Measurements from ENCODE around the gene SOX8.
"Not testable (repeated sequence)": the region's sequence is repeated elsewhere in the genome, so short reads cannot be mapped to it uniquely, and the experiment has no call there.

Gene SOX8

DNA sequence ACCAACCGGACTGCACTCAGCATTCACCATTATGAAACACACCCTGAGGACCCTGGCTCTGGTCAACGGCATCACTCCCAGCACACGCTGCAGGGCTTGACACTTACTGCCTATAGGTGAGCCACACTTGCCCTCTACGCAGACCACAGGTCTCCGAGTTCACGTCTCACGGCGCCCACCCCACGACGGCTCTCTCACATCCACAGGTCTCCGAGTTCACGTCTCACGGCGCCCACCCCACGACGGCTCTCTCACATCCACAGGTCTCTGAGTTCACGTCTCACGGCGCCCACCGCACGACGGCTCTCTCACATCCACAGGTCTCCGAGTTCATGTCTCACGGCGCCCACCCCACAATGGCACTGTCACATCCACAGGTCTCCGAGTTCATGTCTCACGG, 25.8 kb upstream of the SOX8 start:
- DNase-seq, result not testable (repeated sequence)

DNA sequence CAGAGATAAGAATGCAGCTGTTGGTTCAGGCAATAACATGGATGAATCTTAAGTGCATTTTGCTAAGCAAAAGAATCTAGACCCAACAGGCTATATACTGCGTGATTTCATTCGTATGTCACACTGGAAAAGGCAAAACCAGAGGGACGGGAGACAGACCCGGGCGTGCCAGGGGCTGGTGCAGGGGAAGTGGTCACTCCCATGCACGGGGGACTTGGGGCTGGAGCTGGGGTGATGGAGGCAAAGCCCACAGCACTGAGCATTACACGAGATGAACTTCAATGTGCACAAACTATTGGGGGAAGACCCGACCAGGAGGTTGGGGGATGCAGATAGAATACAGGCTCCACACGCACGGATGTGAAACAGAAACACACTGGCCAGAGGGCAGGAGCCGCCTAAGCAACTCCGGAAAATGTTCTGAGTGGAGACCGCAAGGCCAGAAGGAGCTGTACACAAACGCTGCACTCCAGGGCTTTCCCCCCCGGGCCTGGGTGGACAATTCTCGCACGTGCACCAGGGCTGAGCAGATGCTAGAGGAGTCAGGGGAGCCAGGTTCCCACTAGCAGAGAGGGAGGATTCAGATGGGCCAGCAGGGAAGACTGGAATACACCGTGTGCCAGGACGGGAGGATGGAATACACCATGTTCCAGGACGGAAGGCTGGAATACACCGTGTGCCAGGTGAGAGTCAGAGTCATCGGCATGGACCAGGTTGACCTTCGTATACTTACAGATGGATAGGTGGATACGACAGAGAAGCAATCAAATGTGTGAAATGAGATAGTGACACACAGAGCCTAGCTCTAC, 22.1 kb upstream of the SOX8 start:
- DNase-seq, result no peak

DNA sequence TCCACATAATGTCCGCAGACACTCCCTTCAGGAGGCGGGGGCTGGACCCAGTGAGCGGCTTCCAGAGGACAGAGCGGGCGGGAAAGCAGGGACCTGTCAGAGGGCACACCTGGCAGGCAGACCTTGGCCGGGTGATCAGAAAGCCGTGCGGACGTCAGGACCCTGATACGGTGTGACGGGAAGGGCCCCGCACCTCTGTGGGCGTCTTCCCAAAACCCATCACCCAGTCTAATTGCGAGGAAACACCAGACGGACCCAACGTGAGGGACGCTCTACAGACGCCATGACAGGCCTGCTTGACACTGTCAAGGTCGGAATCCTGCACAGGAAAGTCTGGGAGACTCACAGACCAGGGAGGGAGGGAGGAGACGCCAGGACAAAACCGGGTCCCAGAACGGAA, 19.2 kb upstream of the SOX8 start:
- DNase-seq, result no peak

DNA sequence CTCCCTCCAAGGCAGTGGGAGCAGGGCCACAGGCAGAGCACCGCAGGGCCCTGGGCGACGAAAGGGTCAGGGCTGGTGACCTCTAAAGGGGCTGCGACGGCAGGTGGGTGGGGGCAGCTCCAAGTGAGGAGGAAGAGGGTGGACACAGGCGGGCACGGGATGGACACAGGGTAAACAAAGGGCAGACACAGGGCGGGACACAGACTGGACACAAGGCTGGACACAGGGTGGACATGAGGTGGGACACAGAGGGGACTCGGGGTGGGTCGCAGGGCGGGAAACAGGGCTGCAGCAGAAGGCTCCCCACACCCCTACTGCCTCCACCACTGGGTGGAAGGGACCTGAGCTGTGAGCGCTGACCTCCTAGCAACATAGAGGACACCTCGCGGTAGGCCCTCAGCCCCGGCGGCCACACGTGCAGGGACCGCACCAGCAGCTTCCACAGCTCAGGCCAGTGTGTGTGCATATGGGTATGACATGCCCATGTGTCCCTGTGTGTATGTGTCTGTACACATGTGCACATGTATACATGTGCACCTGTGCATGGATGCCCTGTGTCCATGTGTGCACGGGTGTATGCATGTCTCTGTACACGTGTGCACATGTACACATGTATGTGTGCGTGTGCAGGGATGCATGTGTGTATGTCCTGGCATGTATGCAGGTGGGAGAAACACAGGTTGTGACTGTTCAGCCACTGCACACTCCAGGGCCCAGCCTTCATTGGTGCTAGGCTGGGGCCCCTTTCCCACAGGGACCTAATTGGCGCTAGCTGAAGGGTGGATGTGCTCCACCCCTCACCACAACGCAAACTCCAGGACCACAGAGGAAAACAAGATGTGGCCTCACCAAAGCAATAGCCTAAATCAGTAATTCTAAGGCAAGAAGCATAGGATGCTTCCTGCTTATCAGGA, 18.4 kb upstream of the SOX8 start:
- DNase-seq, result no peak

DNA sequence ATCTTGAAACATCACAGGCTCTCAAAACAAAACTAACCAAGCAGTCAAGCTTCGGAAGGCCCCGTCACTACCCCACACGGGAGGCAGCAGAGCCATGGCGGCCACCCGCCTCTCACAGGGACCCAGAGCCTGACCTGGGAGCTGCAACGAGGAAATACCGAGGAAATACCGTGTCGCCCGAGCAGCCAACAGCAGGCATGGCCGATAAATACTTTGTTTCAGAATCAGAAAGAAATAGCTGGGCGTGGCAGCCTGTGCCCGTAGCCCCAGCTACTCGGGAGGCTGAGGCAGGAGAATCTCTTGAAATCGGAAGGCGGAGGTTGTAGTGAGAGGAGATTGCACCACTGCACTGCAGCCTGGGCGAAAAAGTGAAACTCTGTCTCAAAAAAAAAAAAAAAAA, 17.7 kb upstream of the SOX8 start:
- peak; percentile 16 for DNase-seq

DNA sequence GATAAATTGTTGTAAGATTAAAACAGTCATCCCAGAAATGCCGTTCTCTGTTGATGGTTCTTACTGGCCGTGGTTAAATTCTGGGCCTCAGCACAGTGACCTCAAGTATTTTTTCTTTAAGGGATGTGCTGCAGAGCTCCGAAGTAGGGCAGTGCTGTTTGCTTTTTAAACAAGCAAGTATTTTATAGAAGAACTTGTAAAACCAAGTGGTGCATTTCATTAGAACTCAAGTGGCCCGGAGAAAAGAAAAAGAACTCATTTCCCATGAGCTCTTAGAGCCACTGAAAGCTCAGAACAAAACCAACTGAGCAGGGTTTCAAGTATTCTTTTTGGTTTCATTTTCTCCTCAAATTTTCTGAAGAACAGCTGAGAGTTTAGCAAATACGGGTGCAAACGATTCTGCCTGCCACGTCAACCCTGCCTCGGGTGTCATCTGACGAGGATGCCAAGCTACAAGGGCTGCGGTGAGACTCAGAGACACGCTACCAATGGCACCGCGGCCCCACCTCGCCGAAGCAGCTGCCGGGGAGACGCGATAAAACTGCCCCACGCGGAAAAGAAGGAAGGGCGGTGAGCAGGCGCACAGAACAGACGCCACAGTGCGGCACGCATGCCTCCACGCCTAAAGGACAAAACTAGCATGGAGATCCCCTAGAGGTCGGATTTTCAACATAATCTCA, 17.1 kb upstream of the SOX8 start:
- peak; percentile 51 for DNase-seq

DNA sequence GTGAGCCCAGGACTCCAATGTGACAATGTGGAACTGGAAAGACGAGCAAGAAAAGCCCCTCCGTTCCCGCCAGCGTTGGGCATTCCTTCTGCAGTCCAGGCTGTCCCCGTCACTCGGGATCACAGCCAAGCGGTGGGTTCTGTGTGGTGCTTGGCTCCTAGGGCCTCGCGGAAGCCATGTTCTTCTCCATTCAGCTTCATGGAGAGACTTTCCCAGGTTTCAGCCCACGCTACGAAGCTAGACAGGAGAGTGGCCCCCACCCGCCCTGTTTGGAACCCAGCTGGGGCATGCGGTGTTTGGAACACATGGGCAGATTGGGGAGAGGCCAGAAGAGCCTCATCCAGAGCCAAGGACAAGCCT, 16.6 kb upstream of the SOX8 start:
- no peak for DNase-seq

DNA sequence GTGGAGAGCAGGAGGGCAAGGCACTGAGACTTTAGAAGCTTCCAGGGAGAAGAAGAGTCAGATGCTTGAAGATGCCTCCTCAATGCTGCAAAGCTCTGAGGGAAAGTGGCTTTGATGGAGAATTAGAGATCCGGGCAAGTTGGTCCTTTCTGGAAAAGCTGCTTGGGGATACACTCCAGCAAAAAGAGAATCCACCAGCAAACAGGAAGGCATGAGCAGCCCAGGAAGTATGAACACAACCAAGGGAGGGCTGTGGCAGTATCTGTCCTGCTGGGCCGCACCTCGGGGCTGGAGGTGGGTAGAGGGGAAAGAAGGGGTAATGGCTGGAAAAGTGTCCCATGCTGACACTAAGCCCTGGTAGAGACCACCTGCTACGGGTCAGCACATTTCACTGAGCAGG, 16.1 kb upstream of the SOX8 start:
- no peak for DNase-seq

DNA sequence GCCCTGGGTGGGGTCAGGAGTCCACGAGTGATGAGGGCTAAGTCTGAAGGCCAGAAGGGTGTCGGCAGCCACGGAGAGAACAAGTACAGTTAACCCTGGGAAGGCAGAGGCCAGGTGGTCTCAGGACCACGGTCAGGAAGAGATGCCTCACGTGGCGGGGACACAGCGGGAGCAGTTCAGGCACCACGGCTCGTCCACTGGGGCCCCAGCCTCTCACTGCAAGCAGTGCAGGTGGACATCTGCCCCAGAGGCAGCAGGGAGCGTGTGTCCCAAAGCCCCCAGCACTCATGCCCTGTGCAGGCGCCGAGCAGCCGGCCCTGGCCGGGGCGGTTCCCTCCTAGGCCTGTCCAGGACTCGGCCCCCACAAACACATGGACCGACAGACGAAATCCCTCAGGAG, 15.5 kb upstream of the SOX8 start:
- no peak for DNase-seq

DNA sequence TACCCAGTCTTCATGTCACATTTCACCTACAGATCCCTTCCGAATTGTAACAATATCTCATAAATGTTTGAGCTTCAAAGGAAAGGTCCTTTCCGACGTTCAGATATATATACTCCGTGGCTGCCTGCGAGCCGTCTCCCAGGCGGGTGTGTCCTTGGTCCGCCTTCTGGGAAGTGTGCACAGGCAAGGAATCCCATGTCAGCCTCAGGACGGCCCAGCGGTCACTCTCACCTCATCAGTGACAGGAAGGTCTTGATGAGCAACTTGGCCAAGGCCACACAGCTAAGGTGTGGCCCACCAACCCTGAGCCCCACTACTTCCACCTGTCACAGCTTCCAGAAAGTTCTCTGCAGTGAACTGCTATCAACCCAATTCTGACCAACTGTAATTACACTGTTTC, 15.1 kb upstream of the SOX8 start:
- DNase-seq, result no peak

DNA sequence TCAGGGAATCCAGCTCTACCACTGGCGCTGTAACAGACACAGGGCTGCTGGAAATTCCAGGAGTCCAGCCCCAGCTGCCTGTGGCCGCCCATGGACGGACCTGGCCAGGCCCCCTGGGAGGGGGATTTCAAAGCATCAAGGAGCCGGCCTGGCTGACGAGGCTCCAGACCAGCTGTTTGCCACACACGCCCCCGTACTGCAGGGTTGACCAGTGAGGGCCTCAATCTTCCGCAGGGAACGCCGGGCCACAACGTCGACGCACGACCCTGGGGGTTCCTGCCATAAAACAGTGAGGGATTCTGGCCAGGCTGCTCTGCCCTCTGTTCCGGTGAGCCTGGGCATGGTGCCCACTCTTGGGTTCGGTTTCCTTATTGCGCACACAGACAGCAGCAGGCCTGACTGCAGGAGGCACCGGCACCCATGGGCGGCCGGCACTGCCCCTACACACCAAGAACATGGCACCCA, 14.5 kb upstream of the SOX8 start:
- no peak for DNase-seq

DNA sequence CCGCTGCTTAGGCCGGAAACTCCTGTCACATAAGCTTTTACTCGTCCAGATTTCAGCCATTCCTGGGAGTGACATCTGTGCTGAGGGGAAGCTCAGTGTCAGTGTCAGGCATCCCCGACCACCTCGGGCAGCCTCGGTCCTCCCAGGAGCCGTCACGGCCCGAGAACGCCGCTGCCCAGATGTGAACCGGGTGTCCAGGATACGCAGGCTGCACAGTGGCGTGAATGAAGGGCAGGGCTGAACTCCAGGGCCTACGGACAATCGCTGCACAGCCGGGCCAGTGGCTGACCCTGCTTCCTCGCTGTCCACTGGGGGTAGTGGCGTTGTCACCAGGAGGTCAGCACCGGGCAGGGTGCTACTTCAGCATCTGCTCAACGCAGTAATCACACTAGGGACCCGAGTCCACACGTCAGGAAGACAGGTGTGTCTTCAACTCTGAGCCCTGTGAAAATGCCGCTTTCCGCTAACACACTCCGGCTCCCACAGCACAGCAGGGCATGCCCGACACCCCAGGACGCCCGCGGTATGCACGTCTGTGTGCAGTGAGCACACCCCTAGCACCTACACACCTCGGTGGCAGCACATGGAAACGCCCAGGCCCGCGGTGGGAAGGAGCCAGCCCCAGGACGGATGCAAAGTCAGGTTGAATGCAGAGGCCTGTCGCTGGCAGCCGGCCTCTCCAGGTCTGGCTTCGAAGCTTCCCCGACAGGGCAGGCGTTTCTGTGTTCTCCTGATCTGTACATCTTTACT, 13.8 kb upstream of the SOX8 start:
- DNase-seq, result no peak

DNA sequence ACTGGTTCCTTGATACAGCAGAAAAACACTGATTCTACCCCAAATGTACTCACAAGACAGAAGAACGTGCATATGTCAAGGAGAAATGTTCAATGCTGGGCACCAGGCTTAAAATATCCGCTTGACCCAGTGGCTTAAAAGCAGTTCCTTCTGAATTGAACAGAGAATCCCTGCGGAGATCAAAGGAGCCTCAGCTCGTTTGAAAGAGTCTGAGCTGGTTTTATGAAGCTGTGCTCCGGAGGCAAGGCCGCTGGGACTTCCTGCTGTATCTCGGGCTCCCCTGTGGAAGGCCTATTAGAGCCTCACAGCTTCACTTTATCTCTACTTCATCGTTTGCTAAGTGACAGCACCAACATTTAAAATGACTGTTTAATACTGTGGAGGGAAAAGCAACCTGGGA, 12.9 kb upstream of the SOX8 start:
- DNase-seq, result no peak

DNA sequence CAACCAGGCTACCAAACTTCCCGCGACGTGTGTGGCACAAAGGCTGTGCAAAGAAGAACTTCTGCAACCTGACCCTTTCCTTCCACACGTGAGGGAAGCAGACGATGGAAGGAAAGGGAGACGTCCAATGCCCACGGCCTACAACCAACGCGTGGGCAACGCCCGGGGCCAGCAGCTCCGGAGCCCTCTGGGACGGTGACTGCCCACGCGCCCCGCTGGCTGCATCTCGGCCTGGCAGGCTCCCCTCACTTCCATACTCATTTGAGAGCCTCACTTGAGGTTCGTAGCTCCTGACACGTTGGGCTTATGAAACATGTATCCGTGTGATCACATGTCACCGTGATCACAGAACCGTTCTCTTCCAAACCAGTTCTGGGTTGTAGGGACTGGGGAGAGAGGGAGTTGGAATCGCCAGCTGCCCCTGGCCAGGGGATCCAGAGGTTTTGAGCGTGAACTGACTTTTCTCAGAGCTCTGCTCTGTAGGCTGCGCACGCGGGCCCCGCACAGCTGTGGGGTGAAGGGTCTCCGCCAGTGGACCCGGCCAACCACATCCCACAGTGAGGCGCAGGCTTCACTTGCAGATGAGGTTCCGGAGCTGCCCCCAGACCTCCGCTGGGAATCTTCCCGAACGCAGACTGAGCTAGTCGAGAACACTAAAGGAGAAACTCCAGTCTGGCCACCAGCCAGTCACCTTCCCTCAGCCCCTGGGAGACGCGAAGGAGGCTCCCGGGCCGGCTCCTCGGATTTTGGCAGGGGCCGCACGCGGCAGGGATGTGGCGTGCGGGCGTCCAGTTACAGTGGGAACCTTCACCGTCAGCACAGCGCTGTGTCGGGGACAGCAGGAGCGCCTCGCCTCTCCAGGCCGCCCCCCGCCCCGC, 11.8 kb upstream of the SOX8 start:
- no peak for DNase-seq

DNA sequence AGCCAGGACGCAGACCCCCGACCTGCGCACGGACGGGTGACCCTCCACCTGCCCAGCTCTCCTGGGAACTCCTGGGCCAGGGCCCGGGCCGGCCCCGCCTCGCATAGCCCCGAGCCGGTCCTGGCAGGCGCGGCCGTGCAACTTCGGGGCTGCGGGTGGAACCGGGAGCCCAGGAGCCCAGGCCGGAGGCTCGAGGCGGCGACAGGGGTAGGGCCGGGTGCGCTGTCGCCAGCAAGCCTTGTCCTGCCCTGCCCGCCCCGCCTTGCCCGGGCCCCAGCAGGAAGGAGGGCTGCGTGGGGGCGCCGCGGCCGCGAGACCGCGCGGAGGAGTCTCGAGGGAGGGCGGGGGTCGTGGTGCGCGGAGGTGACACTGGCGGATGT, 11.2 kb upstream of the SOX8 start:
- no peak for DNase-seq

DNA sequence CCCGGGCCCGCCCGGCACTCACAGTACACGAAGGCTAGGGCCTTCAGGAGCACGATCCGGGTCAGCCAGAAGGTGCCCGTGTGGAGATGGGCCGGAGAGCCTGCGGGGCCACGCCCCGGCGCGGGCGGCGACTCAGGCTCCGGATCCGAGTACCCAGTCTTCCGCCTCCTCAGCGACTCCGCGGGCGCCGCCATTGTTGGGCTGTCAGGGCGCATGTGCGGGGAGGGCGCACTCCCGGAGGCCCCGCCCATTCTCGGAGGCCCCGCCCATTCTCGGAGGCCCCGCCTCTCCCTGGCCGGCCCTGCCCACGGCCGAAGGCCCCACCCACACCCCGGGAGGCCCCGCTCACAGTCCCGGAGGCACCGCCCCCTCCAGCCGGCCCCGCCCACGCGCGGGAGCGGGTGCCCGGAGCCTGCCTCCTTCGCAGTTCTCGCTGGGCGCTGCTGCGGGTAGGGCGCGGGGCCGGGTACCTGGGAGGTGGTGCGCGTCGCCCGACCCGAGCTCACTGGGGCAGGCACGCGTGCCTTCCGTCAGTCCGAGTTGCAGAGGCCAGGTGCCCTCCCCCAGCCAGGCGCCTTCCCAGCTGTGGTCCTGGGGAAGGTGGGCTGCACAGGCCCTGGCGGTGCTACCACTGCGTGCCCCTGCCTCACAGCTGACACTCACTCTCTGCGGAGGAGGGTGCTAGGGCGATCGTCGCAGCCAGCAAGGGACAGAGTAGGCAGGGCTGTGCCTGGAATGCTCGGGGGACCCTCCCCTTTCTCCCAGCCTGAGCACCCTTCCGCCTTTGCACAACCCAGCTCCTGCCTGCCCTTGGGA, 10.6 kb upstream of the SOX8 start, which contains the start of gene LMF1:
Gene LMF1, minus strand, starts transcription at position 219 of the 816 bp plus-strand sequence. Its CDS starts 4 bp downstream, at position 215.
- DNase-seq, result peak; percentile 95

DNA sequence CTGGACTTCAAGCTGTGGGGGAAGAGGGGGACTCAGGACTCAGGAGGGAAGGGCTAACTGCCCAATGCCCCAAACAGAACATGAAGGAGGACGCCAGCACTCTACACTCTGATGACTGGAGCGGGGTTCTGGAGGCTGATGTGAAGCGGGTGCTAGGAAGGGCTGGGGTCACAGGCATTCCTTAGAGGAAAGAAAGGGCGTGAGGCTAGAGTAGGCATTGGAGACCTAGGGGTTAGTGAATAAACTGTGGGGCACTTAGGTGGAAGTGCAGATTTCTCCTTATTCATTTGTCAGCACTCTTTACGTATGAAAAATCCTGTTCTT, 10.0 kb upstream of the SOX8 start:
- no peak for DNase-seq

DNA sequence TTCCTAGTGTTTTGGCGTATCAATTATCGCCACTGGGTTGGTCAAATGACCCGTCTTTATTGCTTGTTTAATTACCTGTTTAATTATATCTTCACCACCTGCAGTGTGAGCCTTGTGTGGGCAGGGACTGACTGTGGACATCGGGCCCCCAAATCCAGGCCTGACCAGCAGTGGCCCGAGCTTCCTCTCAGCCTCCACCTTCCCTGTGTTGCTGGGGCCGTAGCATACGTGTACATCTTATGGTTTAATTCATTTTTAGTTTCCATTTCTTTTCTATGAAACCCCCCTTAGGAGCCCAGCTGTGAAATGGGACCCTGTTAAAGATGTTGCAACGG, 9.6 kb upstream of the SOX8 start:
- DNase-seq, result no peak

DNA sequence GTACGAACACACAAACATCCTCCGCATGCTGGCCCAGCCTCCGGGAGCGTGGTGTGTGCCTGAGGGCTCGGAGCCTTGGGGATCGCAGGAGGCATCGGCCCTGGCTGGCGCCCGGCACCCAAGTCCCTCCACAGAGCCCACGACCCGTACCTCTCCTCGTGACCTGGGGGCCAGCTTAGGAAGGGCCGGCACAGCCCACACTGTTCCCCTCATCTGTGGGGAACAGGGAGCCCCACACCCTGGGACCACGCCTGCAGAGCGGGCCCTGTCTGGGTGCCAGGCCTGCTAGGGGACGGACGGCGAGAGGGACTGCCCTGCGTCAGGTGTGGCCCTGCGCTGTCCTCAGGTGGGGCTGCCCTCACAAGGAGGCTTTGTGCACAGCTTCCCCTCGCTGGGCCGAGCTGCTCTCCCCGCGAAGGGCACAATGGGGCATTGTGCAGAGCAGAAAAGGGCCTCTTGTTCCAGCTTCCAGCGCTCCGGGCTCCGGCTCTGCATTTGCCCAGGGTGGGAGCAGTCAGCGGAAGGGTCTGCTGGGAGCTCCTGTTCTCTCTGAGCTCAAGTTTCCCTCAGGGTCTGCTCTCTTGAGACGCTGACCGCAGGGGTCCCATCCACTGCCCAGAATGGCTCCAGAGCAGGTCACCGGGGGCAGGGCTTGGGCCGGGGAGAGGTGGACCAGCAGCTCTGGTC, 9.1 kb upstream of the SOX8 start:
- DNase-seq, result peak; percentile 13

DNA sequence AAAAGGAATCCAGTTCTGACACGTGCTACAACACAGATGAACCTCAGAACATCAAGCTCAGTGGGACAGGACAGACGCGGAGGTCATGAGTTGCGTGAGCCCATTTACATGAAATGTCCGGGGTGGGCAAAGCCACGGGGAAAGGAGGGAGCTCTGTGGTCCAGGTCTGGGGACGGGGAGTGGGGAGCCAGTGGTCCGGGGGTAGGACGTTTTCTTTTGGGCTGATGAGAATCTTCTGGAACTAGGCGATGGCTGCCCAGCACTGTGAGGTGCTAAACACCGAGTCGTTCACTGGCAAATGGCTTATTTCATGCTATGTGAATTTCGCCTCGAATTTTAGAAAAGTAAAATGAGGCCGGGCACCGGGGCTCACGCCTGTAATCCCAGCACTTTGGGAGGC, 8.2 kb upstream of the SOX8 start:
- no peak for DNase-seq
